Activated CD4-positive, alpha-beta T cell treated with anti-CD3 and anti-CD28 coated beads for 4 hours (primary cell): ENCODE data around the gene HIVEP3.

Experiments used
- DNase-seq, 2 donors: peaks; one replicate each; pipeline ENCODE4 v3.0.0-alpha.2; 2020

Gene HIVEP3

DNA sequence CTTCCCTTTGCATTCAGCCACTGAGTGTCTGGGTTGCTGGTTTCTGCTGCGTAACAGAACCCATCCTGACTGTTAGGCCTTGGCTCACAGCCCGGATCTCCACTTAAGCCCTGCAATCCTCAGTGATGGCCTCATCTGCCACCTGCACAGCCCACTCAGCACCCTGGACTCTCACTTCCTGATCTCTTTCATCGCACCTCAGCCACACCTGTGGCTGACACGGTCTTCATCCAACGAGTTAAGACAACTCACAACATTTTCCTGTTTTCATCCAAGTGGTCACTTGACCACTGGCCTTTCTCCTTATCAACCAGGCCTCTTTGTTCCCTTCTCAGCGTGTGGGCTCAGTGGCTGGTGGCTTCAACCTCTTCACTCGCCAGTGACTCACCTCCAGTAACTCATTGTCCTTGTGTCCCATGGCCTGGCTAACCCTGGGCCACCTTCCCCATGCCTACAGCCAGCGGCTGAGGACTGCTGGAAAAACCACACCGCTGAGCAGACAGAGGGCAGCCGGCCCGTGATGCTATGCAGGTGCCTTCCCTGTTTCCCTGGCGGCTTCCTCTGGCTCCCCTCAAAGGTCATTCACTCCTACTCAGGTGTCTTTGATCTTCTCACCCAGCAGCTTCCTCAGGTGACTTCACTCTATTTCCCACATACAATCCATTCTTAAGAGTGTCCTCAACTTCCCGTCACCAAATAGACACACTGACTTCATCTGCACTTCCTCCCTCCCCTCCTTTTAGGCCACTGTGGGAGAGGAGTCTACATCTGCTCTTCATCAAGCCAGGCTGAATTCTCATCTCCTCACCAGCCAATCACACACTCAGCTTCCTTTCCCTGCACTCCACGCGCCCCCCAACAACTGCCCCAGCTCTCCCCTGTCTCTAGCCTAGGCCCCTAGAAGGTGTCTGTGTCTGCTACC, 414.3 kb downstream of the HIVEP3 start:
- no peak for DNase-seq

DNA sequence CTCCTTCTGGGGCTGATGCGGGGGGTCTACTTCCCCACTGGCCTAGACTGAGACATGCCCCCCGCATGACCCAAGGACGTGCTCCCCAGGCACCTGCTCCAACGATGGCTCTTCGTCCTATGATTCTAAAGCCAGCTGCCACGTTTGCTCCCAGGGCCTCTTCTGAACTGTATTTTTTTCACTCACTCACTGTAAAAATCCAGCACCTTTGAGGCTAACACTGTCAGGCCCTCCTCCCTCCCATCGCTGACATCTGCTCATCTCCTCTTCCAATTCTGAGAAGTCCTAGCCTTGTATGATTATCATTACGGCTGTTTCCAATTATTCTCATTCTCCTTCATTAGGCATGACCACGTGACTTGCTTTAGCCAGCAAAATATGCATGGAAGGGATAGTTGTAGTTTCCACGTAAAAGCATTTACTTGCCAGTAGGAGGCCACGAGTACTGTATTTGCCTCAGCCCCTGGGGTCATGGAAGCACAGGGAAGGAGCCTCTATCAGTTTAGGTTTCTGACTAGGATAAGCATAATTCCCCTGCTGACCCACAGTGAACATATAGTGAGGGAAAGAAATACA, 415.1 kb downstream of the HIVEP3 start:
- no peak for DNase-seq

DNA sequence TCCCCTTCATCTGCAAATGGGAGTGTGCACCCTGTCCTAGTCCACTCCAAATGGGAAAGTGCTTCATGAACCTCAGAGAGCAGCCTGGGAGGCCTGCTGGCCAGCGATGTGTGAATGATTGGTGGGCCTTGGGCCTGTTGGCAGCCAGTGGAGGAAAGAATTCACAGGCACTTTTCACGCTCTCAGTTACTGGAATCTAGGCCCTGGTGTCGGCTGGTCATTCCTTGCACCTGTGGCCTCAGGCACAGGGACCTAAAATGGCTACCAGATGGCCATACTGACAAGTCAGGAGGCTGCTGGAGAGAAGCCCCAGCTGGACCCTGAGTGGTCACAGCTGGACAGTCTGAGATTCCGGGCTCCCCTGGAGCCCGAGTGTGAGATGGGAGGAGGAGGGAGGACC, 415.8 kb downstream of the HIVEP3 start:
- no peak for DNase-seq

DNA sequence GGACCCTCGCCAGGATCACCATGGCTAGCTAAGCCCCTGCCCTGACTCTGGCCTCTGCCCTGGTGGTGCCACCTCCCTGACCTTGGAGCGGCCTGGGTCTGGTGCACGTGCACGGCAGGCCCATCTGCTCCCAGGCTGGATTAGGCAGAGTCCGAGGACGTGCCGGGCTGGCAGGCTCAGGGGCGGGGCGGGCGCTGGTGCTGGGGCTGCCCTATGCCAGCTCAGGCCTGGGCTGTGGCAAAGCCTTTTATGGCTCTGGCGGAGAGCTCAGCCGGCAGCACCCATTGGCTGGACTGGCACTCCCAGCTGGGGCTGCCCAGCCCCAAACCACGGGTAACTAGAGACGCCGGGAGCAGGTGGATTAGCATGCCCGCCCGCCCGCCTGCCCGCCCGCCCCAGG, 417.1 kb downstream of the HIVEP3 start:
- DNase-seq = no peak

DNA sequence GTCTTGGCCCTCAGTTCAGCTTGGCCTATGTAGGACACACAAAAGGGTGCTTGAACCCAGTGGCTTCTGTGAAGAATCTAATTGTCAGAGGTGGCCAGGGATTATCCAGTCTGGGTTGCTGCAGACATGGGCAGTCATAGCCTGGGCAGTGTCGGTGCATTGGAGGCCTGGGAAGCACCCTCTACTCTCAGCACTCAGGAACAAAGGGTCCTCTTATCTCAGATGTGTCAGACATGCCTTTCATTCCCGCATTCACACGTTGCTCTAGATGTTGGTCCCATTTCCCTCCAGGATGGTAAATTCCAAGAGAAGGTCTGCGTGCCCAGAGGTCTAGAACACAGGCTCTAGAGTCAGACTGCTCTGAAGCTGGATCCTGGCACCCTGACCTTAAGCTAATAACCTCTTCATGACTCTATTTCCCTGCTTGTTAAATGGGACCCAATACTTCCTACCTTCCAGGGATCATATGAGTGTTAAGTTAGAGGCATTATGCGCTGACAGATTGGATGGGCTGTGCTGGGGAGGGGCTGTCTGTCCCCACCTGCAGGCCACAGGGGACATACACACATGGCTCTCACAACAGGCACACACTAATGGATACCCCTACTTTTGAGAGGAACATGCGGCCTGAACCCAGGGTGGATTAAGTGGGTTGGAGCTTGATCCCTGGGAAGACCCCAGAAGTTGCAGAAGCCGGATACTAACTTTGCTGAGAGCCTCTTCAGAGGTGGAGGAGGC, 417.8 kb downstream of the HIVEP3 start:
- DNase-seq = no peak

DNA sequence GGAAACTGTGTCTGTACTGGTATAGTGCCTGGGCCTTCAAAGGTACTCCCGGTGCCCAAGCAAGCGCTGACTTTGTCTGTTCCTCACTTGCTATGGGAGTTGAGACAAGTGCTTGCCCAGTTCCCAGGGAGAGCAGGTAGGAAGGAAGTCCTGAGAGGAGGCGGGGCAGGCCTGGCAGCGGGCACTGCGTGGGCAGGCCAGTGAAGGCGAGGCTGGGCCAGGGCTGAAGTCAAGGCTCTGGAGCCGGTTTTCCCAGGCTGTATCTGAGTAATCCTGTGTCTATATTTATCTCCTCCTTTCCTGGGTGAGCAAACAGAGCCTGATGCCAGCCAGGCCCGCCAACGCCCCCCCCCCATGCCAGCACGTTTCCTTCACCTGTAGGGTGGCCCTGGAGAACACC, 418.3 kb downstream of the HIVEP3 start:
- no peak for DNase-seq

DNA sequence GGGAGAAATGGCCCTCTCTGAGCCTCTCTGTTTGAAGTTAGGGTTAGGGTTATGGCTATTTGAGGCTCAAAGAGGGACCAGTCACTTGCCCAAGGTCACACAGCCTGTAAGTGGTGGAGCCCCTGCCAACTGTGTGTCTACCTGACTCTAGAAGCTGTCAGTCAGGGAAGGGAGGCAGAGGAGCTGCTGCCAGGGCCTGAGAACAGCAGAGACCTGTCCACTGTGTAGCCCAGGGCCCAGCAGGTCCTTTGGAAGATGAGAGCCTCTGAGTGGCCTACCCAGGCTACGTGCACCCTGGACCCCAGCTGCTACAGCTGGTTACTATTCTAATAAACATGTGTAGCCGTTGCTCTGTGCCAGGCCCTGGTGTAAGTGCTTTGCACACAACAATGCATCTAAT, 419.1 kb downstream of the HIVEP3 start:
- no peak for DNase-seq

DNA sequence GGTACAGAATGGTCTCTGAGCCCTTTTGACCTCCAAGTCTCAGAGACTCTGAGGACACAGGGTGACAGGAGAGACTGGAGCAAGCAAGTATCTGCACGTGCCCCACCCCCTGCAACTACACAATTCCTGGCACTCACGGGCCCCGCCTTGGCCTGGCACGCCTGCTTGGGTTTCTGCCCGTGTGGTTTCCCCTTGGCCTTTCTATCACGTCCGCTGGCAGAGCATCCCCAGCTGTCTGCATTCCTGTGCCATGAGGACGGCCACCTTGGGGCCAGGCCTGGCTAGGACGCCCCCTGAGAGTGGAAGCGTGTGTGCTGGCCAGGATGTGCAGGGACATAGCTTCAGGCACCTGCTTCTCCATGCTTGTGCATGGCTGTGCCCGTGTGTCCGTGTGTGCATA, 419.9 kb downstream of the HIVEP3 start:
- DNase-seq = no peak

DNA sequence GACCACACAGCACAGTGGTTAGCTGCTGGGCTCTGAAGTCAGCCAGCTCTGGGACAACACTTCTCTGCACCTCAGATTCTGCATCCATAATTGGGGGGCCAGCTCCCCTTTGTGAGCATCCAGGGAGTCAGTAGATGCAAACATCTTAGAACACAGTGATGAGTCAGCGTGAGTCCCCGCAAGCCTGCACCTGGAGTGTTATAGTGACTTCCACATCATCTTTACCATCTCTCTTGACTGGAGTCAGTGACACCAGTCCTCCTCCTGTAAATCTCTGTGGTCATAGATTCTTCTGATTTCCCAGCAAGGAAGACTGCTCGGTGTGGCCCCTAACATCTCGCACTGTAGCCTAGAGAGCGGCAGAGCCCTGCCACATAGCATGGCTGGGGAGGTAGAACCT, 420.3 kb downstream of the HIVEP3 start:
- DNase-seq = no peak

DNA sequence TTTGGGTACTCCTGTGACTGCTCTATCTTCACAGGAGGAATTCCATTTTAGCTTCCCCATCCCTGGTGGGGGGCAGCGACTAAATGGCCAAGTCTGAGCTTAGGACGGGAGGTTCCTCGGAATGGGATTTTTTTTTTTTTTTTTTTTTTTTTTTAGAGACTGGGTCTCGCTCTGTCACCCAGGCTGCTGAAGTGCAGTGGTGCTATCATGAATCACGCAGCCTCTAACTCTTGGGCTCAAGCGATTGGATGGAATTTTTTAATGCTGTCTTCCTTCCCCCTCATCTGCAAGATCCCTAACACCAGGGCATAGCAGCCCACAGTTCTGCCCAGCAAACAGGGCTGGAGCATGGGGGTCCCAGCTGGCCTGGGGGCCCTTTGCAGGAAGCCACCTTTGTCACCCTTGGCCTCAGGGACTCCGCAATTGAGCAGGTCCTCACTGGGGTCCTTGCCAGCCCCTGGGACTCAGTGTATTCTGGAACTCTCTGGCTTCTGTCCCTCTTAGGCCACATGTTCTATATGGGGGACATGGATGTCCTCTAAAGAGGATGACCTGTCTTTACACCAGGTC, 421.2 kb downstream of the HIVEP3 start:
- no peak for DNase-seq

DNA sequence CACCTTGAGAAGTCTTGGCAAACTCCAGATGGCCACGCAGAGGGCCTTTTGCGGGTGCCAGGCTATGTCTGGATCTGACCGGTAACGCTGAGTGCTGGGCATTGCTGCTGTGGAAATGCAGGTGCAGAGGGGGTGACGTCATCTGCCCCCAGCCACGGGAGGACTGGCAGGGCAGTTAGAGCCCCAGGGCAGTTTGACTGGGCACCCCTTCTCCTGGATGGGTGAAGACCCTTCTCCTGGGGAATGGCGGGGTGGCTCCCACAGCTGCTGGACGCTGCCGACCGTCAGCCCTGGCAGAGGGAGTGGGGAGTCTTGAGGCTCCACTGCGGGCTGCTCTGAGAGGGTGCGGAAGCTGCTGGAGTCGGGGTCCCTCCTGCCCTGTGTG, 421.7 kb downstream of the HIVEP3 start:
- no peak for DNase-seq

DNA sequence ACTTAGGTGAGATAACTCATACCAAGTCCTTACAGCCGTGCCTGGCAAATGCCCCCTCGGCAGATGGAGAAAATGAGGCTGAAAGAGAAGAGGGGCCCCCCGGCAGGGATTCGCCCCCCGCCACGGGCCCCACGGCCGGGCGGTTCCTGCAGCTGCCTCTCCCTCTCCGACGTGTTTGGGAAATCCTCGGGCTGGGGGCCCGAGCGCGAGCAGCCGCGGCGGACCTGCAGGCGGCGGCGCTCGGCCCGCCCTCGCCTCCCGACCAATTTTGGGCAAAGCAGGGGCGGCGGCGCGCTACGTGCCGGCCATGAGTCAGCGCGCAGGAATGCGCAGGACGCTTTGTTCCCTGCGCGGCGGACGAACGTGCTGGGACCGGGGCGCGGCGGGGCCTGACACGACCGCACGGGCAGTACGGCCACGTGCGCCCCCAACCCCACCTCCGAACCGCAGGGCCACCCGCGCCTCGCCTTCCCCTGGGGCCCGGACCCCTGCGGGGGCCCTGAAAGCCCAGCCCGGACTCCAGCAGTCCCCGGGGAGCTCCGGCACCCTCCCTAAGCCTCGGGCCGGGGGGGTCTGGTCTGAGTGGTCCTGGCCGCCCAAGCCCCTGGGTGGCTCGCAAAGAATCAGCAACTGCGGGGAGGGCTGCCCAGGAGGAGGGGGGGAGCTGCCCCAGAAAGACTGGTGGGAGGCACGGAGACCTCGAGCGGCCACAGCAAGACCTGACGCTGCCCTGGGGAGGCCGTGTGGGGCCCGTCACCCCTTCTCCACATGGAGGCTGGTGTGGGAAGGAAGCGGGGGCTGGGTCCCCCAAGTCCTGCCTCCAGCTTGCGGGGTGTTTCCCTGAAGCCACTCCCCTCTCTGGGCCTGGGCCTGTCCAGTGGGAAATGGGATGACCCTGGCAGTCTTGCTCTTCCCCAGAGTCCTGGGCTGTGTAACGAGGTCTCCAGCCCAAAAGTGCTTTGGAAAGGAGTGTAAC, 422.4 kb downstream of the HIVEP3 start:
- DNase-seq = no peak

DNA sequence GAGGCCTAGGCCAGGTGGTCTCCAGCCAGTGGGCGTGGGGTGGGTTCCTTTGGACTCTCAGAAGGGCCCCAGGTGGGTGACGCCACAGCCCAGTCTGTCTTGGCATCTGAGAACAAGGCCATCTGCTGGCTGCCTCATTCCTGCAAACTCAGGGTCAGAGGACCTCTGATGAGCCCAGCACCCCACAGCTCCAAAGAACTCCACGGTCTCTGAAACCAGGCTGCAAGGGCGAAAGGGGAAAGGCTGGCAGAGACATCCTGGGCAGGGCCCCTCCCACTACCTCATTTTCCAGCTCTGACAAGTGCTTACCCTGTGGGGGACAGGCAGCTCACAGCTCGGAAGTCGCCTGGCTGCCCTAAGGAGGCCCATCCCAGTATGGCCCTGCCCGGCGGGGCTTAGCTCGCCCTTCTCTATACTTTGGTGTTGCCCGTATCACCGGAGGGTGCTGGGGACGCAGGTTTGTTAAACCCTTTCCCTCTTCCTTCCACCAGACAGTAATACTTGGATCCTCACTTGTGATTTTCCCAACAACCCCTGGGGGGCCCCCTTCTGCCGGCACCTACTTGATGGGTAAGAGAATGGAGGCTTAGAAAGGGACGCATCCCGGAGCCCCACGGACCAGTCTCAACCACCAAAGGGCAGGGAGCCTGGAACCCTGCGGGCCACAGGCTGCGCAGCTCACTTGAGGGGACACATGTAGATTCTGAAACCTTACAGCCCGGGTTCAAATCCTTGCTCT, 423.3 kb downstream of the HIVEP3 start:
- no peak for DNase-seq

DNA sequence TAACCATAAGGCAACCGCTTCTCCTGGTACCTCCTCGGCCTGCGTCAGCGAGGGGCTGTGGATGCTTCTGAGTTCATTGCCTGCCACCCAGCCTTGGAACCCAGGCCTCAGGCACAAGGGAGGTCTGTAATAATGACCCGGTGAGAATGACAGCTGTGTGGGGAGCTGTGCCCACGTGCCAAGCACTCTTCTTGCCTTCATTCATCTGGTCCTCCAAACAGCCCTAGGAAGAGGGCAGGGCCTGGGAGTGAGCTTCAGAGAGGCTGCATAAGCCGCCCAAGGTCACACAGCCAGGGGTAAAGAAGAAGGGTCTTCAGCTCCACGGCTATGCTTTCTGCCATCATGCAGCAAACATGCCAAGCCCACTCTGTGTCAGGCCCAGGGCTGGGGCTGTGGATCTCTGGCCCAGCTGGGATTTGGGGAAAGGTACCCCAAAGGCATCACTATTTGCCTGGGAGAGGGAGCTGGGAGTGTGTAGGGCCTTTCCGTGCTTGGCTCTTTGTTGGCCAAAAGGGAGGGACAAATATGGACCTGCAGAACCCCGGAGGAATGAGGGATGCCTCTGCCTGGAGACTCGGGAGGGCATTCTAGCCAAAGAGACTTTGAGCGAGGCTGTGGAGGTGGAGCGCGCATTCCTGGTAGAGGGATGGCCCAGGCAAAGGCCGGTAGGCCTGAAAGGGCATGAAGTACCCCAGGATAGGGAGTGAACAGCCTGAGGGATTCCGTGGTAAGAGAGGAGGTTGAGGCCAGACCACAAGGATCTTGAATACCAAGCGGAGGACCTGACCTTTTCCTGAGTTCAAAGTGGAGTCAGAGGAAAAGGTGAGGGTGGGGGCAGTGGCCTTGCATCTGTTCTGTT, 424.1 kb downstream of the HIVEP3 start:
- no peak for DNase-seq

DNA sequence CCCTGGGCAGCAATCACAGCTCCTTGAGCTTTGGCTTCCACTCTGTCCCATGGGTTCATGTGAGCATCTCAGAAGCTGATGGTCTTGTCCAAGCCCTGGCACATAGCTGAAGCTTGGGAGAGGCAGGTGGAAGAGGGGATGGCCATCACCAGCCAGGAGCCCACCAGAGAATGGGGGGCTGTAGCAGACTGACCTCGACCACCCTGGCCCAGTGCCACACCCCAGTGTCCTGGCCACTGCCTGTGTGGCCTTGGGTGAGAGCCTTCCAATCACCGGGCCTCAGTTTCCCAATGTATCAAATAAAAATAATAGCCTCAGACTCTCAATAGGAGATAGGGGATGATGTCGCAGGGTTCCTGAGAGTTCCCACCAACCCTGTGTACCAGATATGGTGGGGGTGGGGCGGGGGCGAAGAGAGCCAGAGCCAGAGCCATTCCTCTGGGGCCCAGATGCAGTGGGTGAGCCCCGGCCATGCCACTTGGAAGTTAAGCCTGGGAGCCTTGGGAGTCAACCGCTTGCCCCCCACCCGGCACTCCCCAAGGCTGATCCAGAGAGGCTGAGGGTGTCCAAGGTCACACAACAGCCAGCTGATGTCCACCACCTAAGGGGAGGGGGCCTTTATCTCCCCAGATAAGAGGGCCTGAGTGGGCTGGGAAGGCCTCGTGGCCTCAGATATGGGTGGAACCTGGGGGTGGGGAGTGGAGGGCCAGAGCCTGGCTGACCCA, 424.9 kb downstream of the HIVEP3 start:
- DNase-seq = no peak

DNA sequence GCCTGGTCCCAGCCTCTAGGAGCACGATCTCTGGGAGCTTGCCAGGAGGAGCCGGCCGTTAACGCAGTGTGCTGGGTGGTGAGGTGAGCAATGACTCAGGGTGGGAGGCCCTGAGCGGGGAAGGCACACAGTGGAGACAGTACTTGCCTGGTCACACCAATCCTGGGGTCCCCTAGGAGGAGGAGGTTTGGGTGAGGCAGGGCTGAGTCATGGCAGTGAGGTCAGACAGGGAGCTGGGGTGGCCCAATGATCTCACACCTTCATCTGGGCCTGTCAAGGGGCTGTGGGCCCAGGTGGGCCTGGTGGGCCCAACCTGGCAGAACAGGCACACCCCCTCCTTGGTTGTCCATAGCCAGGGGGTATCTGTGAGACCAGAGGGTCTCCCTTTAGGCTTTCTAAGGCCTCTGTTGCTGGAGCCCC, 425.6 kb downstream of the HIVEP3 start:
- no peak for DNase-seq

DNA sequence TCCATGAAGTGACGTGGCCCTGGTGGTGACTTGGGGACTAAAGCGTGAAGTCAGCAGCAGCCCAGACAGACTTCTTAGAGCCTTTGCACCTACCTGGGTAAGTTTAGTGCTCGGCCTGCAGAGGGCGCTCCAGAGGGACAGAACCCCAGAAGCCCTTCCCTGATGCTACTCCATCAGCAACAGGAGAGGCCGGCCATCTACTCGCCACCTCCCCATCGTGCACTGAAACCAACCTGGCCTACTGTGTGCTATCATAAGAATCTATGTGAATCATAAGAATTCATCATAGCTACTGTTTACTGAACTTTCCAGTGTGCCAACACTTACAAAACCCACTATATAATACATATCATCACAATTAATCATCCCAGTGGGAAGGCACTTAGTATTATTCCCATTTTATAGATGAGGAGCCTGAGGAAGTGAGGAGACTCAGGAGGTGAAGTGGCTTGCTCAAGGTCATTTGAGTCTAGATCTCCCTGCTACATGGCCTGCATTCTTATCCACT, 426.3 kb downstream of the HIVEP3 start:
- no peak for DNase-seq

DNA sequence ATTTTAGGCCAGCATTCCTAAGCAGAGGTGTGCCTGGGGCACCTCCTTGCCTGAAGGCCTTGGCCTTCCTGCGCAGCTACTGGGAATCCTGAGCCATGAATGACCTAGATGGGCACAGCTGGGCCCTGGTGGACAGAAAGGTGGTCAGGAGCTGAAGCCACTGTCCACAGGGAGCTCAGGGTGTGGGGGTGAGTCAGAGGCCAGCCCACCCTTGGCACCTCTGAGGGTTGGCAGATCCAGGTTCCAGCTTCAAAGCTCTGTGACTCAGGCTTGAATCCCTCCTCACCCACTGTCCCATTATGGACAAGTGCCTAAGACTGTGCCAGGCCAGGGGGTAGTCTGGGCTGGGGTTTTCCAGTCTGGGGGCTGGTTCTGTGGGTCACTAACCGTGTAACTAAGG, 427.8 kb downstream of the HIVEP3 start:
- DNase-seq = no peak

DNA sequence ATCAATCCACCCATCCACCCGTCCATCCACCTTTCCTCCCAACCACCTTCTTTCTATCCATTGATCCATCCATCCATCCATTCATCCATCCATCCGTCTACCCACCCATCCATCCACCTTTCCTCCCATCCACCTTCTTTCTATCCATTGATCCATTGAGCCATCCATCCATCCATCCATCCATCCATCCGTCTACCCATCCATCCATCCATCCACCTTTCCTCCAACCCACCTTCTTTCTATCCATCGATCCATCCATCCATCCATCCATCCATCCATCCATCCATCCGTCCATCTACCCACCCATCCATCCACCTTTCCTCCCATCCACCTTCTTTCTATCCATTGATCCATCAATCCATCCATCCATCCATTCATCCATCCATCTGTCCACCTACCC, 429.2 kb downstream of the HIVEP3 start:
- DNase-seq = no peak
